GM21526 (cell line): ENCODE results near the gene BAG1.

Experiments used
- ATAC-seq: cut with Tn5 transposase; IDR thresholded peaks from one replicate; pipeline ENCODE4 v1.9.1; 2021; ENCODE audit warnings: moderate library complexity; ENCODE audit not compliant: unreplicated experiment, low FRiP score

The BAG1 gene

DNA sequence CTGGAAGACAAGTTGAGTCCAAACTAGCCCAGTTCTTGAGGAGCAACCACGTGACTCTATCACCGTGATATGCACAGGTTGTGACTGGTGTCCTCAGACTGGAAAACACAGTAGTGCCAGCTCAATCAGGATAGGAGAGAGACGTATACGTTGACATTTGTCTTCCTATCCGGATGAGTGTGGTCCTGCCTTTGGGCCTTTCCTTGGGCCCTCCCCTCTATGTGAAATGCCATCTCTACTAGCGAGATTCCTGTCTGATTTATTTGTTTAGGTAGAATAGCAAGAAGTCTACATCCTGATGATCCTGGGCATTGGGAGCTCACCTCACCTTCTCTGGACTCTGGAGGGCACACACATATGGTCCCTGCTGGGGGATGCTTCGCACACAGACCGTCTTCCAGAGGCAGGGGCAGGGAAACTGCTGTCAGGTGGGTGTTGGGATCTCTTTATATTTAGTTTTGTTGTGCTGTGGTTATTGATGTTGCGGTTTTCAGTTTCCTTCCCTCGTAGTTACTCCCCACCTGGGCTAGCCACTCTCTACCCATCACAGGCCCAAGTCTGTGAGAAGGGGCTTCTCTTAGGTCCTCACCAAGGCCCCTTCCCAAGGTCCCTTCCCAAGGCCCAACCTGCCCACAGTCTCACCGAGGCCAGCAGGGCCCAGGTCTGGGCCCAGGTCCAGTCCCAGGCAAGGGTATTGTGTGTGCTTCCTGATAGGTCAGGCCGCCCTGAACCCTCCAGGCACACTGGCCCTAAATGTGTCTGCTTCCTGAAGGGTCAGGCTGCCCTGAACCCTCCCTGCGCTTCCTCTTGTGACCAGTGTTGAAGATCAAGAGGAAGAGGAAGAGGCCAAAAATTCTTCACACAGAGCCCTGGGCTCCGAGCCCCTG, 43.6 kb downstream of the BAG1 start:
- ATAC-seq, result peak; percentile 47

DNA sequence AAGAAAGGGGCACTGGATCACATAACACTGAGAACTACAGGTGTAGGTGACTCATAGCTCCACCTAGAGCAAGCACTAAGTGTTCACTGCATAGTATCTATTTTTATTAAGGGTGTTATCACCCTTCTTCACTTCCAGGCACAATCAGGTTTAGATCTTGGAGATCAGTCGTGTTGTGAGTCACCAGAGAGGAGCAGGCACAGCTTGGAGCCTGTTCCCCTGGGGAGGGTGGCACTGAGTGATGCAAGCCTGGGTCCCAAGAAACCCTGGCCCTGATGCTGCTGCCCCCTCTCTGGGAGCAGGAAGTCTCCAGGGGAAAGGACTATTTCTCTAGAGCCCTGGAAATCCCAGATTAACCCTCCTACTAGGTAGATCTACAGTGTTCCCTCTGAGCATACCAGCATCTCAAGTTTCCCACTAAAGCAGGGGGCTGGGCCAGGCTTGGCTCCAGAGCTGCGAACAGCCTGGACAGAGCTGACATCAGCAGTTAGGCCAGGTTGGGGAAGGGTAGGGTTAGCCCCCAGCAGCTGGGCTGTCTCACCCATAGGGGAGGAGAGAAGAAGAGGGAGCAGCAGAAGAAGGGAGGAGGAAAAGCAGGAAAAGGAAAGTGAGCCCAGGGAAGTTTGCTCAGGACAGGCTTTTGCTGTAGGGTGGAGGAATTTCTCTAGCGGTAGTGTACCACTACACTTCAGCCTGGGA, 52.7 kb downstream of the BAG1 start:
- no peak for ATAC-seq

- ATAC-seq, result no peak
These were observed 54.3 kb downstream of the BAG1 start for GRCh38 chr9:33210006-33210715.

GRCh38 chr9:33209394-33209793, 55.1 kb downstream of the BAG1 start:
- no peak for ATAC-seq

DNA sequence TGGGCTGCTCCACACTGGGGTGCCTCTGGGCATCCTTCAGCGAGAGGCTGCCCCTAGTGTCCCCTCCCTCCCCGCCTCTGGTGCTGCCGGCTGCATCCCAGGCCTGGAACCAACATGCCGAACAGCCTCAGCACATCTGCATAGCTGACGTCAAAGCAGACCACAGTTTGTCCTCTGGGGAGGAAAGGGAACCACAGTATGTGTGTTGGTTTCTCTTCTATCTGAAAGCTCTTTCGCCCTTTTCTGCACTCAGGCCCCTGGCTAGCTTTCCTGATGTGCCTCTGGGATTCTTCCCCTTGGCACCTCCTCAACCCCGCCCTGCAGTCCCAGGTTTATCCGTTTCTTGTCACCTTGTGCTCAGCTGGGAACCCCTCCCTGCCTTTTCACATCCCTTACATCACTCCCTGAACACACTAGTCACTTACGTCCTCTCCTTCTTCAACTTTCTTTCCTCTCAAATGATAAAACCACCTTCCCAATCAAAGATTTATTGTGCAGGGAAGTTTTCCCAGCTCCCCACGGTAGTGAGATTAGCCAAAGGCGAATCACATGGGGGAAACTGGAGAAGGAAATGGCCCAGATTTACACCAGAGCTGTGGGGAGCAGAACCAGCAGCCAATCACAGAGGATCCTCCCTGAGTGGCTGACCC, 61.8 kb downstream of the BAG1 start:
- peak; percentile 97 for ATAC-seq
